ENCODE measurements around the gene NUP214. TPM values are rescaled to one million over a fixed set of nuclear protein-coding genes. Genes with fewer than 3 reads are reported as not detected.

Gene NUP214
- polyA plus RNA-seq, 1 donor from 2014 or later: 15.0 TPM

DNA sequence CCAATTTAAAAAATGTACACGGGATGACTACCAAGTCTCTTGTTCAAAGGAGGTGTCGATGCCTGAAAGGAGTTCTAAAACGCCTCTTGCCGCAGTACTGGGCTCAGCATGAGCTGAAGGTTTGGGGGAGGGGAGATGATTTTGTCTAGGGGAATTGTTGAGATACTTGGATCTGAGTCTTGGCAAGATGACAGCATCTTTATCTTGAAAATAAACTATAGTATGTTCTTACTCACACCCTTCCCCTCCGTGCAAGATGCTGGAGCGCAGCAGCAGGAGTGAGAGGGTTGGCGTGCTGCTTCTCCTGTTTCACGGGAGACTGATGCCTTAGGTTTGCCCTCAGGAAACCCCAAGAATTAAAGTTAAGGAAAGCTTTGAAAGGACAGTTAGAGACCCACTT lies 103.6 kb downstream of the NUP214 start:
- Histone ChIP-seq H2AFZ (ENCODE audit: low read depth, low read length) (no peak overlapping the region), H3K4me3 (ENCODE audit: low read length) (no peak overlapping the region)

DNA sequence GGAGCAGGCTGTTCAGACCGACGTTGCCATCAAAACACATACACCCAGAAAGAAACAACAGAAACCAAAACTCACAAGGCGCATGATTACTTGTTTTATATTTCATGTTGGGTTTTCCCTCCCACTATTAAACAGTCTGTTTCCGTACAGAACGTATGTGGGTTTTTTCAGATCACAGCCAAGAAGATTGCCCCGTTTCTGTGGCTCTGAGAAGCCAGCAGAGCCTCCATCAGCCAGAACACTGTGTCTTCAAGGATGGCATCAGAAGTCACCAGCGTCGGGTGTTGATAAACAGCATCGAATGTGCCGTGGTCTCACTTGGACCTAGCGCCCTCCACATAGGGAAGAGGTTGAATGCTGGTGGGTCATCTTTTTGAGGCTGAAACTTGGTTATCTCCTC lies 108.2 kb downstream of the NUP214 start:
- Histone ChIP-seq H3K27ac (ENCODE audit: low read length) (no peak overlapping the region), H2AFZ (ENCODE audit: low read depth, low read length) (no peak overlapping the region), H3K4me3 (ENCODE audit: low read length) (no peak overlapping the region), H3K9me3 (ENCODE audit: low read length) (no peaks in the 10 kb centered on the region), H4K20me1 (ENCODE audit: insufficient read depth) (no peaks in the 10 kb centered on the region), H3K36me3 (ENCODE audit: insufficient read depth, low read length) (no peaks in the 10 kb centered on the region), H3F3A (ENCODE audit: insufficient read depth, low read length, poor library complexity, severe bottlenecking) (no peaks in the 10 kb centered on the region), H3K27me3 (ENCODE audit: insufficient read depth, low read depth, low read length) (no peaks in the 10 kb centered on the region), H3K4me2 (ENCODE audit: low read length) (no peak overlapping the region), H3K9me2 (ENCODE audit: insufficient read depth, low read length) (no peaks in the 10 kb centered on the region), H3K9ac (ENCODE audit: low read length) (no peak overlapping the region), H3K79me2 (replicated peaks; ENCODE audit: insufficient read depth, low read length) (no peaks in the 10 kb centered on the region)
- TF ChIP-seq RAD21 (conservative IDR thresholded peaks at IDR 0.05): no peak
- no peak for TF ChIP-seq TAF1 (IDR thresholded peaks at IDR 0.05; ENCODE audit: low read depth)
- no peak for TF ChIP-seq REST (IDR thresholded peaks at IDR 0.05; ENCODE audit: borderline replicate concordance)
- TF ChIP-seq EZH2 (IDR thresholded peaks at IDR 0.05; ENCODE audit: borderline replicate concordance, insufficient read depth, low read length, poor library complexity, severe bottlenecking): no peak
- TF ChIP-seq MXI1 (conservative IDR thresholded peaks at IDR 0.05; ENCODE audit: poor library complexity, severe bottlenecking): no peak
- TF ChIP-seq EP300 (conservative IDR thresholded peaks at IDR 0.05; ENCODE audit: poor library complexity, severe bottlenecking): no peak
- no peak for TF ChIP-seq POLR2AphosphoS5 (IDR thresholded peaks at IDR 0.05)
- no peak for TF ChIP-seq SMC3 (conservative IDR thresholded peaks at IDR 0.05; ENCODE audit: poor library complexity)

More for the DNA sequence above, 103.6 kb downstream of the NUP214 start:
- Histone ChIP-seq H3K4me2 (ENCODE audit: low read length) (no peak overlapping the region), H3K27me3 (ENCODE audit: insufficient read depth, low read depth, low read length) (no peaks in the 10 kb centered on the region), H3K9me3 (ENCODE audit: low read length) (no peaks in the 10 kb centered on the region), H3K79me2 (replicated peaks; ENCODE audit: insufficient read depth, low read length) (no peaks in the 10 kb centered on the region), H3K27ac (ENCODE audit: low read length) (no peak overlapping the region), H4K20me1 (ENCODE audit: insufficient read depth) (no peaks in the 10 kb centered on the region), H3K9me2 (ENCODE audit: insufficient read depth, low read length) (no peaks in the 10 kb centered on the region), H3F3A (ENCODE audit: insufficient read depth, low read length, poor library complexity, severe bottlenecking) (no peaks in the 10 kb centered on the region), H3K9ac (ENCODE audit: low read length) (no peak overlapping the region), H3K36me3 (ENCODE audit: insufficient read depth, low read length) (no peaks in the 10 kb centered on the region)
- TF ChIP-seq RAD21 (conservative IDR thresholded peaks at IDR 0.05) (no peak), POLR2AphosphoS5 (IDR thresholded peaks at IDR 0.05) (no peak), MXI1 (conservative IDR thresholded peaks at IDR 0.05; ENCODE audit: poor library complexity, severe bottlenecking) (no peak), EZH2 (IDR thresholded peaks at IDR 0.05; ENCODE audit: borderline replicate concordance, insufficient read depth, low read length, poor library complexity, severe bottlenecking) (no peak), SMC3 (conservative IDR thresholded peaks at IDR 0.05; ENCODE audit: poor library complexity) (no peak), EP300 (conservative IDR thresholded peaks at IDR 0.05; ENCODE audit: poor library complexity, severe bottlenecking) (no peak), REST (IDR thresholded peaks at IDR 0.05; ENCODE audit: borderline replicate concordance) (no peak), TAF1 (IDR thresholded peaks at IDR 0.05; ENCODE audit: low read depth) (no peak)
- TF ChIP-seq, protein P1, sequence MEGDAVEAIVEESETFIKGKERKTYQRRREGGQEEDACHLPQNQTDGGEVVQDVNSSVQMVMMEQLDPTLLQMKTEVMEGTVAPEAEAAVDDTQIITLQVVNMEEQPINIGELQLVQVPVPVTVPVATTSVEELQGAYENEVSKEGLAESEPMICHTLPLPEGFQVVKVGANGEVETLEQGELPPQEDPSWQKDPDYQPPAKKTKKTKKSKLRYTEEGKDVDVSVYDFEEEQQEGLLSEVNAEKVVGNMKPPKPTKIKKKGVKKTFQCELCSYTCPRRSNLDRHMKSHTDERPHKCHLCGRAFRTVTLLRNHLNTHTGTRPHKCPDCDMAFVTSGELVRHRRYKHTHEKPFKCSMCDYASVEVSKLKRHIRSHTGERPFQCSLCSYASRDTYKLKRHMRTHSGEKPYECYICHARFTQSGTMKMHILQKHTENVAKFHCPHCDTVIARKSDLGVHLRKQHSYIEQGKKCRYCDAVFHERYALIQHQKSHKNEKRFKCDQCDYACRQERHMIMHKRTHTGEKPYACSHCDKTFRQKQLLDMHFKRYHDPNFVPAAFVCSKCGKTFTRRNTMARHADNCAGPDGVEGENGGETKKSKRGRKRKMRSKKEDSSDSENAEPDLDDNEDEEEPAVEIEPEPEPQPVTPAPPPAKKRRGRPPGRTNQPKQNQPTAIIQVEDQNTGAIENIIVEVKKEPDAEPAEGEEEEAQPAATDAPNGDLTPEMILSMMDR (IDR thresholded peaks at IDR 0.05; ENCODE audit: poor library complexity, severe bottlenecking): no peak
